H1 (cell line): ENCODE data around the gene CGNL1. TPM values are rescaled to one million over a fixed set of nuclear protein-coding genes. Genes with fewer than 3 reads are reported as not detected.

Source experiments
- BCL11A ChIP-seq, 2 experiments: IDR thresholded peaks; one replicate each; pipeline ENCODE4 v1.6.1; 2011; ENCODE audit warnings: low read depth in 2 of 2, low read length in 2 of 2, mild to moderate bottlenecking in 2 of 2
- CHD2 ChIP-seq: IDR thresholded peaks from 2 replicates; pipeline ENCODE4 v1.6.1; 2012; ENCODE audit warnings: low read length, improper control_type of control experiment
- CHD7 ChIP-seq: fragments of 300-600 bp; sonication (generic); IDR thresholded peaks from 2 replicates; pipeline ENCODE4 v1.7.1; 2012; ENCODE audit warnings: low read length, moderate library complexity, mild to moderate bottlenecking, inconsistent platforms; ENCODE audit not compliant: insufficient replicate concordance
- CTCF ChIP-seq, 3 experiments: IDR thresholded peaks; 1 replicate in 2 of 3; 2 replicates in 1 of 3; pipeline versions ENCODE4 v1.5.1 to v1.6.1; 2011; ENCODE audit warnings: low read length in 3 of 3, mild to moderate bottlenecking in 3 of 3, inconsistent platforms in 2 of 3, low read depth in 1 of 3, moderate library complexity in 1 of 3; ENCODE audit not compliant: insufficient read depth in 1 of 3; ENCODE audit errors: control extremely low read depth in 1 of 3
- EP300 ChIP-seq, 2 experiments: IDR thresholded peaks; 1 replicate in 1 of 2; 2 replicates in 1 of 2; pipeline ENCODE4 v1.6.1; 2011 to 2012; ENCODE audit warnings: low read depth in 2 of 2, low read length in 2 of 2, mild to moderate bottlenecking in 2 of 2, borderline replicate concordance in 1 of 2, inconsistent platforms in 1 of 2, moderate library complexity in 1 of 2
- JUND ChIP-seq: IDR thresholded peaks from 2 replicates; pipeline ENCODE4 v1.6.1; 2011; ENCODE audit warnings: mild to moderate bottlenecking, improper control_type of control experiment, low read length
- SAP30 ChIP-seq: fragments of 300-600 bp; sonication (generic); IDR thresholded peaks from 2 replicates; pipeline ENCODE4 v1.7.1; 2012; ENCODE audit warnings: low read length, moderate library complexity, mild to moderate bottlenecking, inconsistent platforms; ENCODE audit not compliant: insufficient read depth, insufficient replicate concordance
- TAF7 ChIP-seq: optimal IDR thresholded peaks from 2 replicates; pipeline ENCODE3; 2011; ENCODE audit warnings: low read depth, mild to moderate bottlenecking, inconsistent platforms, low read length, moderate library complexity, borderline replicate concordance
- TBP ChIP-seq: IDR thresholded peaks from 2 replicates; pipeline ENCODE4 v1.6.1; 2011; ENCODE audit warnings: low read depth, low read length, improper control_type of control experiment
- polyA plus RNA-seq, 7 experiments: library from polyadenylated mRNA; depleted of rRNA in 3 of 7; stranded (reverse) in 5 of 7; unstranded in 2 of 7; fragments of >200 nt in 5 of 7; fragments of 200-250 nt in 2 of 7; gene quantifications; 1 replicate in 5 of 7; 2 replicates in 1 of 7; 4 replicates in 1 of 7; pipeline versions ENCODE4 v1.2.1 to v1.2.3, GENCODE V29; 2011 to 2013; ENCODE audit warnings: missing spikeins in 2 of 7, mixed read lengths in 2 of 7
- total RNA-seq: library from RNA; stranded (reverse); fragmentation: NEBNext Ultra II Directional; extraction: Animal tissue kit (Norgen Biotek cat#: 25700); gene quantifications from 2 replicates; pipeline ENCODE4 v1.2.1, GENCODE V29; 2021

CGNL1 gene
- total and polyA plus RNA-seq, 2 of the 8 experiments (the other 6 are each of a cell fraction or from before 2014, with no cell fraction given): 21.8 to 75.6 TPM

- TF ChIP-seq BCL11A (IDR thresholded peaks at IDR 0.05; ENCODE audit: low read depth in 2 of 2, low read length in 2 of 2) (no peak), TBP (peak; percentile 30; the same call in 1 of the 2 replicates), EP300 (IDR thresholded peaks at IDR 0.05; ENCODE audit: borderline replicate concordance in 1 of 2, low read depth in 2 of 2, low read length in 2 of 2) (no peak), SAP30 (no peak), CHD7 (no peak), TAF7 (no peak), JUND (peak; percentile 78; the same call in 1 of the 2 replicates), CHD2 (no peak), CTCF (IDR thresholded peaks at IDR 0.05; ENCODE audit: control extremely low read depth in 1 of 3, insufficient read depth in 1 of 3, low read depth in 1 of 3, low read length in 3 of 3) (no peak)
Measured at GRCh38 chr15:57356636-57357035, 19.7 kb upstream of the CGNL1 start (continued).
